ENCODE results near the gene KHDC4. TPM values are rescaled to one million over a fixed set of nuclear protein-coding genes. Genes with fewer than 3 reads are reported as not detected.

Gene KHDC4
- total RNA-seq, 1 experiment from 2014 or later = 68.8 TPM

DNA sequence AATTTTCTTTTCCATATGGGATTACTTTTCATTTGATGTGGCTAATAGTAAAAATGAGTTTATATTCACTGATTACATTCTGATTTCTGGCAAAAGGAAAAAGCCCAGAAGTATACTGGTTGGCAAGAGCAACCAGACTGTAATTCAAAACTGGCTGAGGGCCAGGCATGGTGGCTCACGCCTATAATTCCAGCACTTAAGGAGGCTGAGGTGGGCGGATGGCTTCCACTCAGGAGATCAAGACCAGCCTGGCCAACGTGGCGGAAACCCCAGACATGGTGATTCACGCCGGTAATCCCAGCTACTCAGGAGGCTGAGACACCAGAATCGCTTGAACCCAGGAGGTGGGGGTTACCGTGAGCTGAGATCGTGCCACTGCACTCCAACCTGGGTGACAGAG is 60.4 kb downstream of the KHDC4 start:
- Histone ChIP-seq H2AFZ (no peak overlapping the region), H3K4me1 (replicated peaks; ENCODE audit: insufficient read depth) (no peaks in the 10 kb centered on the region), H3K36me3 (ENCODE audit: low read depth) (no peaks in the 10 kb centered on the region), H3K9me2 (ENCODE audit: insufficient read depth) (no peaks in the 10 kb centered on the region), H3K27me3 (ENCODE audit: insufficient read depth, low read depth) (no peaks in the 10 kb centered on the region), H4K20me1 (ENCODE audit: insufficient read depth) (no peaks in the 10 kb centered on the region), H3K9me3 (ENCODE audit: insufficient read depth, low read depth) (no peaks in the 10 kb centered on the region), H3F3A (ENCODE audit: insufficient read depth, low read depth) (no peaks in the 10 kb centered on the region; the same call in 1 of the 2 replicates), H3K79me2 (ENCODE audit: low read depth) (no peaks in the 10 kb centered on the region), H3K27ac (no peak overlapping the region), H3K4me3 (no peak overlapping the region), H3K4me2 (no peak overlapping the region)
- ChIA-PET CTCF (no interaction called here), POLR2A (ENCODE audit: unreplicated experiment) (no interaction called here)
- TF ChIP-seq EZH2 (IDR thresholded peaks at IDR 0.05; ENCODE audit: low read depth) = no peak
- TF ChIP-seq, protein P1, sequence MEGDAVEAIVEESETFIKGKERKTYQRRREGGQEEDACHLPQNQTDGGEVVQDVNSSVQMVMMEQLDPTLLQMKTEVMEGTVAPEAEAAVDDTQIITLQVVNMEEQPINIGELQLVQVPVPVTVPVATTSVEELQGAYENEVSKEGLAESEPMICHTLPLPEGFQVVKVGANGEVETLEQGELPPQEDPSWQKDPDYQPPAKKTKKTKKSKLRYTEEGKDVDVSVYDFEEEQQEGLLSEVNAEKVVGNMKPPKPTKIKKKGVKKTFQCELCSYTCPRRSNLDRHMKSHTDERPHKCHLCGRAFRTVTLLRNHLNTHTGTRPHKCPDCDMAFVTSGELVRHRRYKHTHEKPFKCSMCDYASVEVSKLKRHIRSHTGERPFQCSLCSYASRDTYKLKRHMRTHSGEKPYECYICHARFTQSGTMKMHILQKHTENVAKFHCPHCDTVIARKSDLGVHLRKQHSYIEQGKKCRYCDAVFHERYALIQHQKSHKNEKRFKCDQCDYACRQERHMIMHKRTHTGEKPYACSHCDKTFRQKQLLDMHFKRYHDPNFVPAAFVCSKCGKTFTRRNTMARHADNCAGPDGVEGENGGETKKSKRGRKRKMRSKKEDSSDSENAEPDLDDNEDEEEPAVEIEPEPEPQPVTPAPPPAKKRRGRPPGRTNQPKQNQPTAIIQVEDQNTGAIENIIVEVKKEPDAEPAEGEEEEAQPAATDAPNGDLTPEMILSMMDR (conservative IDR thresholded peaks at IDR 0.05) = no peak
- DNase-seq = no peak
- BruUV-seq (replicated peaks) = no TSS peak
- intact Hi-C loops (cut with micrococcal nuclease; ENCODE audit: unreplicated experiment) = no loop called here

DNA sequence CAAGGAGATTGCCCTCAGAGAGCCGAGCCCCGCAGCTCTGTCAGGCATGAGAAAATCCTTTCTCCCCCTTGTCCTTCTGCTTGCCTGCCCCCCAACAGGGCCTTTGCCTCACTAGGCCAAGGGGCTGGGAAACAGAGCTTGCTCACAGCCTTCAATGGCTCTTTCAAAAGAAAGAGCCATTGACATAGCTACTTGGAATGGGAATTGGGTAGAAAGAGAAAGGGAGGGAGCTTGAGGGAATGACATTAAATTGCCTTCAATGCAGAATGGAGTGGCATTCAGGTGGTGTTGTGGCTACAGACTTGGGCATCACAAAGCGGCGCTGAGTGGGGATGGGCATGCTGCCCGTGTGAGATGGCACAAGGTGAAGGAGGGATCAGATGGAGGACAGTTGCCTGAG is 61.7 kb downstream of the KHDC4 start:
- POLR2A ChIA-PET (ENCODE audit: unreplicated experiment) = no interaction called here
- CTCF ChIA-PET = no interaction called here
- H3F3A ChIP-seq (ENCODE audit: insufficient read depth, low read depth) = no peaks in the 10 kb centered on the region; the same call in 1 of the 2 replicates
- H2AFZ ChIP-seq = no peak overlapping the region
- H3K9me2 ChIP-seq (ENCODE audit: insufficient read depth) = no peaks in the 10 kb centered on the region
- H3K4me3 ChIP-seq = no peak overlapping the region
- no peaks in the 10 kb centered on the region for H3K4me1 ChIP-seq (replicated peaks; ENCODE audit: insufficient read depth)
- H3K9me3 ChIP-seq (ENCODE audit: insufficient read depth, low read depth) = no peaks in the 10 kb centered on the region
- no peaks in the 10 kb centered on the region for H3K79me2 ChIP-seq (ENCODE audit: low read depth)
- no peaks in the 10 kb centered on the region for H4K20me1 ChIP-seq (ENCODE audit: insufficient read depth)
- no TSS peak for BruUV-seq (replicated peaks)
- no peaks in the 10 kb centered on the region for H3K36me3 ChIP-seq (ENCODE audit: low read depth)
- TF ChIP-seq EZH2 (IDR thresholded peaks at IDR 0.05; ENCODE audit: low read depth) = no peak
- TF ChIP-seq, protein P1 (conservative IDR thresholded peaks at IDR 0.05) = no peak
- H3K27me3 ChIP-seq (ENCODE audit: insufficient read depth, low read depth) = no peaks in the 10 kb centered on the region
- DNase-seq = no peak
- no peak overlapping the region for H3K27ac ChIP-seq
- intact Hi-C loops (cut with micrococcal nuclease; ENCODE audit: unreplicated experiment) = no loop called here
- no peak overlapping the region for H3K4me2 ChIP-seq

DNA sequence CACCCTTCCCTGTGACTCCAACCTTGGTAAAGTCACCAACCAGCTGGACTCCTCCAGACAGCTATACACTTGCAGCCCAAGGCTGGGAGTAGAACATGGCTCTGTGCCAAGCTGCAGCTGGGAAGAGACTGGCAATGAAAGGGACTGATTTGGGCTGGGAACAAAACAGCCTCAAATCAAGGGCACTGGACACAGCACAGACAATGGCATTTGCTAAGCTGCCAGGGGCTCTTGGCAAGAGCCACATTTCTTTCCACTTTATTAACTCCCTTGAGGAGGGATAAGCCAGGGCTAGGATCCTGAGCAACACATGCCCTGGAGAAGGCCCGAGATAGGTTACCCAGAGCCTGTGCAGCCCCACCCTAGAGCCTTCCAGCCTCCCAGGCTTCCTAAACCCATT is 62.8 kb downstream of the KHDC4 start:
- Histone ChIP-seq H3K79me2 (ENCODE audit: low read depth) (no peaks in the 10 kb centered on the region), H3K4me1 (replicated peaks; ENCODE audit: insufficient read depth) (no peaks in the 10 kb centered on the region), H3K4me2 (no peak overlapping the region), H3K27ac (no peak overlapping the region), H2AFZ (no peak overlapping the region), H3K9me3 (ENCODE audit: insufficient read depth, low read depth) (no peaks in the 10 kb centered on the region), H3K4me3 (no peak overlapping the region), H3K36me3 (ENCODE audit: low read depth) (no peaks in the 10 kb centered on the region), H3K27me3 (ENCODE audit: insufficient read depth, low read depth) (no peaks in the 10 kb centered on the region), H3F3A (ENCODE audit: insufficient read depth, low read depth) (no peaks in the 10 kb centered on the region; the same call in 1 of the 2 replicates), H4K20me1 (ENCODE audit: insufficient read depth) (no peaks in the 10 kb centered on the region), H3K9me2 (ENCODE audit: insufficient read depth) (no peaks in the 10 kb centered on the region)
- intact Hi-C loops (cut with micrococcal nuclease; ENCODE audit: unreplicated experiment) = no loop called here
- ChIA-PET CTCF (no interaction called here), POLR2A (ENCODE audit: unreplicated experiment) (no interaction called here)
- TF ChIP-seq EZH2 (IDR thresholded peaks at IDR 0.05; ENCODE audit: low read depth) = no peak
- TF ChIP-seq, protein P1 (conservative IDR thresholded peaks at IDR 0.05) = no peak
- no peak for DNase-seq
- no TSS peak for BruUV-seq (replicated peaks)

Data from PC-9 (cell line).